DMS53 treated with DMSO at 0.1 percent for 48 hours (cell line): Measurements from ENCODE around the gene DNAJA4.
A peak's percentile ranks its signal among the peaks of the same experiment; 100 is the strongest.

Source experiments
- DNase-seq: peaks from one replicate; lab custom pipeline; 2025; ENCODE audit not compliant: unreplicated experiment; lab: John Stamatoyannopoulos, UW

Gene DNAJA4

DNA sequence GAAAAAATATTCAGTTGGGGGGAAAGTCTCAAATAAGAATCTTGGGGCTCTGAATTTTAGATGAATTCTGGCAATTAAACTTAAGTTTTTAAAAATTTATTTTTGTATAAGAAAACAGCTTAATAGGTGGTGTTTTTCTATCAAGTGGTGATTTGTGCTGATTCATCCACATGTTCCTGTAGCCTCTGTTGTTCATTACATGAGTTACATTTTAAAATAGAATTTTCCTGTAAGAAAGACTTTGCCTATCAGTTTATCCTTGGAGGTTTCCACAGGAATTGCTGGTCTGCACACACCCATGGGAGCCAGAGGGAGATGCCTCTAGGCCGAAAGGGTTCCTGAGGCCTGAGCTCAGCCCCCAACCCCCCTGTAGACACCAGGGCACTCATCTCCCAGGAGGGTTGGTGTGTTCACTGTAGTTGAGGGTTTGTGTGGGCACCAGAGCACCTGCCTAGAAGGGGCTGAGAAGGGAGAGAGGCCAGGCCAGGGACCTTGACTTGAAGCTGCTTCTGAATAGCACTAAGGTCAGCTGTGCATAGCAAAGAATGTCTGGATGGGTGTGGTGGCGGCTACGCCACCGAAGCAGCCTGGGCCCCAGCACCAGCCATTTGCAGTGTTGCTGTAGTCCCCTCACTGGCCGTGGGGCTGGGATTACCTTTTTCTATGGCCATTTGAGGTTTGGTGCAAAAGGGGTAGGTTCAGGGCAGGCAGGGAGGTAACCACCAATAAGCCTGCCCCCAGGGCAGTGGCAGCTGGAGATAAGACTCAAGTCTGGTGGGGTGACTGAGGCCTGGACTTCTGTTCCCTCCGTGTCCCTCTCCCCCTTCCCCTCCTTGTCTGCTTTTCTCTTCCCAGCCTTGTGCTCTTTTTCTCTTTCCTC is 11.9 kb downstream of the DNAJA4 start:
- DNase-seq, result no peak

DNA sequence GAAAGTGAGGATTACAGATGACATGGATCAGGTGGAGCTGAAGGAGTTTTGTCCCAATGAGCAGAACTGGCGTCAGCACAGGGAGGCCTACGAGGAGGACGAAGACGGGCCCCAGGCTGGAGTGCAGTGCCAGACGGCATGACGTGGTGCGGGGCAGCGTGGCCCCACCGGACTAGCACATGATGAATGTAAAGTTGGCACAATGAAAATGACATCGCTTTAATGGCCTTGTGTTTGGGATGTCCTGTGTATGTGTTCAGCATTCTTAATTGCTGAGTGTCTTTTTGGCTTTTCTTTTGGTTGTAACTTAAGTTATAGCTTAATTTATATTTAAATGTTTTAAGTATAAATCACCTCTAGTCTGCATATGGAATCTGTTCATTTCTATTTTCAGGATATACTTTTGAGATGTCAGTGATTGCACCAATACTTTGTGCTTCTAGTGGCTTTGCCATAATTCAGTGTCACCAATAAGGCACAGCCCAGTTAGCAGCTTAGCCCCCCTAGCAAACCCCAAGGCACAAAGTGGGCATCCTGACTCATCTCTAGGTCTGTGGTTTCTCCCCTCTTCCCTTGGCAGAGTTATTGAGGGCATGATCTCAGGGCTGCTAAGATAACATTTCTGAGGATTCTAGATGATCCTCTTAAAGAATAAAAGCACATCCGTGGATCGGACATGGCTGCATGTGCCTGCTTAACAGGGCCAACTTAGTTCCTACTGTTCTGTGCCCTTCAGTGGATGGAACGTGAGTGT is 16.1 kb downstream of the DNAJA4 start:
- no peak for DNase-seq

- no peak for DNase-seq
Measured at GRCh38 chr15:78282324-78282723, 18.0 kb downstream of the DNAJA4 start.

GRCh38 chr15:78284758-78285157 is 20.4 kb downstream of the DNAJA4 start:
- DNase-seq, result no peak

DNA sequence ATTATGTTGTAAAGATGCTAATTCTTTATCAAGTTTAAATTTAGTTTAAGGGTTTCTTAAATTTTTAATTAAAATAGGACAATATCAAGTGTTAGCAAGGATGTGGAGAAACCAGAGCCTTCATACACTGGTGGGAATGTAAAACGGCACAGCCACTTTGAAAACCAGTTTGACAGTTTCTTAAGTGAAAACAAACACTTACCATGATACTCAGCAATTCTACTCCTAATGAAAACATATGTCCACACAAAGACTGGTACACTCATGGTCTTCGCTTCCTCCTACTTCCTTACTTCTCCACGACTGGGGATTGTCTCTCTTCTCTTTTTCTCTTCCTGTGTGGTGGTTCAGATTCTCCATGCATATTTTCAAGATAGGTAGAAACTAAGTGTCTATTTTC is 25.9 kb downstream of the DNAJA4 start:
- DNase-seq, result peak; percentile 43

- no peak for DNase-seq
Measured at GRCh38 chr15:78291052-78291451, 26.7 kb downstream of the DNAJA4 start.

DNA sequence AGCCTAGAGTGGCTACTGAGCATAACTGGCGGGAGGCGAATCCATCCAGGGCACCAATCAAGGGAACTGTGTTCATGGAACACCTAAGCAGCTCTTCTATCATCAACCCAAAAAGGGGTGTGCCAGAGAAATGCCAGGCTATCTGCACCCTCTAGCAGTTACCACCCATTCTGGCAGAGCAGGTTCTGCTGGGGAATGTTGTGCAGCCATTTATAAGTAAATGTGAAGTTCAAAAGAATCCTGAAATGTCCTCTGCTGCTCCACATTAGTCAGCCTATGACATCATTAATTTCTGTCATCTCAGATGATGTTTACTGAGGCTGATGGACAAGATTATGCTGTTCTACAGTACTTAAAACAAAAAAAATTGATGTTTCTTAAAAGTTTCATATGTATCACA is 27.3 kb downstream of the DNAJA4 start:
- DNase-seq, result peak; percentile 19

GRCh38 chr15:78292219-78292618 is 27.9 kb downstream of the DNAJA4 start:
- no peak for DNase-seq

DNA sequence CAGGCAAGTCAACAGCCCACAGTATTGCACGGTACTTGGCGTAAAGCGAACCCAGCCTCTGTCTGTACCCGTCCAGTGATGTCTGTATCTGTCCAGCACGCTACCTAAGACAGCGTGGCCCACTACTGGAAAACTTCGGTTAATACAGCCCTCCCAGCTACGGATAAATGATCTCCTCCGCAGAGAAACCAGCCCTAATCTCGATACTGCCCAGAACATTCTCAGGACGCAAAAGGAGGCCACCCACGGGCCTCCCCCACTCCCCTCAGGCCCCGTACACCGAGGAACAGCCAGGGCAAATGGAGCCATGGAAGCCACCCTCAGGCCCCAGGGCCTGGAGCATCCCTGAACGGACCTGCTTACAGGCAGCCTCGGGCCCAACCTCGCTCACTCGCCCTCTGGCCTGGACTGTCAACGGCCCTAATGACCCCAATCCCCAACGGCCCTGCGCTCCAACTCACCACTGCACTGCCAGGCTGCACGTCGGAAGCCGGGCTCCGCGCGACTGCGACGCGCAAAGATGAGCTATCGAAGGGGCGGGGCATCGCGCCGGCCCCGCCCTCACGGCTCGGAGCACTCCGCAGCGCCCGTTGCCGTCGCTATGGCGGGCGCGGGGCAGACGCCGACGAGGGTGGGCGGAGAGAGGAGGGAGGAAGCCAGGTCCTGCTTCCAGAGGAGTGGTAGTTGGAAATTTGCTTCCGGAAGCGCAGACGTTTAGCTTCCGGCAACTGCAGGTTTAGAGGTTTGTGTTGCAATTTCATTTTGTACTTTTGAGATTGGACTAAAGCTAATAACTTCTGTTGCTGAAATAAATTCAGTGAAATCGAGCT is 35.0 kb downstream of the DNAJA4 start, which contains the start of gene SKIC8:
Gene SKIC8 (minus strand): TSS at position 509 of the 830 bp plus-strand sequence. CDS start 3,923 bp downstream, outside the sequence.
- peak; percentile 85 for DNase-seq

DNA sequence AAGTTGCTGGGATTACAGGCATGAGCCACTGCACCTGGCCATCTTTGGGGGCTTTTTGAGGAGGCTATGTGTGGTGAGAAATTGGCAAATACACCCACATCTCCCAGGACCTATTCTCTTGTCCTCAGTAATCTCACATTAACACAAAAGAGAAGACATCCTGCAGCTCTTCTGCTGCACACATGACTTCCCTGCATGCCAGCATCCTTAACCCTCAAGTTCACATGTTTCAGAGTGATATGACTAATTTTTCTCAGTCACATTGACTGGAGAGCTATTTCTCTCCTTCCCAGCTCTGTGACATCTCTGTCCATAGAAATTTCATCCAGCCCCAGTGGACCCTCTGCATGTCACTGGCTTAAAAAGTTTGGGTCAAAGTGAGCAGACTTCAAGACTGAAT is 37.0 kb downstream of the DNAJA4 start:
- DNase-seq, result no peak

DNA sequence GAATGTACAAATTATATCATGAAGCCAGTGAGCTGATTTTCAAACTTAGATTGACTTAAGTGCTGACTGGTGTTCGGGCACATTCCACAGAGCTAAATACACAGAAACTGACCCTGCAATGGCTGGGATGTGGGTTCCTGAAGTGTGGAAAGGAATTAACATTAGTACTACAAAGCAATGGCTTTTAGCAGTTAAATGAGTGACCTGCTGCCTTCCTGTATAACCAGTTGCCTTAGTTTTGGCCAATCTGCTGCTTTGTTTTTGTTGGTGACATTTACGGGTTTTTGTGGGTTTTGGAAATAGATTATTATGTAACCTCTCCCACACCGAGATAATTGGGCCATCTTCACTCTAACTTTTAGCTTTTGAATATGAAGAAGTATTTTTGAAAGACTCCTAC is 37.5 kb downstream of the DNAJA4 start:
- no peak for DNase-seq

GRCh38 chr15:78302579-78303312 is 38.4 kb downstream of the DNAJA4 start:
- no peak for DNase-seq

- no peak for DNase-seq
Measured at GRCh38 chr15:78304216-78305066, 40.1 kb downstream of the DNAJA4 start.

DNA sequence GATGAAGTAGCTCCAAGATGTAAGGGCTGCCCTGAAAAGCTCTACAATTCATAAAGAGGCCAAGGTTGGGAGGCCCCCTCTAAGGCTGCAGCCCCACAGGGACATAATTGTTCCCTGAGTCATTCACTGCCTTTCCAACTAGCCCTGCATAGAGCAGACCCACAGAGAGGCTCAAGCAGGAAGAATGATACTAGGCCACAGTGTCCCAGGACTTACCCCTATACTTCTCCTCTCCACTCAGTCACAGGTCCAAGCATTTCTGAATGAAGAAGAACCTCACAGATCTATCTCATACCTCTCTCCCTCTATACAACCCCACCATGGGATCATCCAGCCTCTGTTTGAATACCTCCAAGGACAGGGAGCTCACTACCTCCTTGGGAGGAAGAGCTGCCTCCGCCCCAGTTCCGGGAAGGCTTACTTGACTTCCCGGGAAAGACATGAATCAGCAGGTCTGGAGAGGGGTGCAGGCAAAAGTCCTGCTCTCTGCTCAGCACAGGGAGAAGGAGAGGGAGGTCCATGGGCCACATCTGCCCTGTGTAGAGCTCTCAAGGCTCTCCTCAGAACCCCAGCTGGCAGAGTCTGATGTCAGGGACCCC is 41.9 kb downstream of the DNAJA4 start:
- no peak for DNase-seq

DNA sequence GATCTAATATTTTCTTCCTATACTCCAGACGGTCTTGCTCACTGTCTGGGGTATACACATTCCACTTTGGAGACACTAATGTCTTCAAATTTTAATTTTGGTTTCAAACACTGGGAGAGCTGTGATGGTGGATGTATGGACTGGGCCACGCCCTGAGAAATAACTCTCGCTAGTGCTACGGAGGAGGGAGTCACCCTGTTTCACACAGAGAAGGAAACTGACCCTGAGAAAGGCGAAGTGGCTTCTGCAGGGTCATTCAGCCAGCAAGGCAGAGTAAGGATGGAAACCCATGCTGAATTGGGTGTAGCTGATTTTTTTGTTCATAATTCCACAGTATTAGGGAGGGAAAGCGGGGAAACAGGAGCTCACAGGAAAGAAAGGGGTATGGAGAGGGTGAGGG is 43.6 kb downstream of the DNAJA4 start:
- no peak for DNase-seq

- peak; percentile 22 for DNase-seq
Measured at GRCh38 chr15:78308422-78309032, 44.2 kb downstream of the DNAJA4 start.

GRCh38 chr15:78311292-78311691 is 46.9 kb downstream of the DNAJA4 start:
- no peak for DNase-seq

DNA sequence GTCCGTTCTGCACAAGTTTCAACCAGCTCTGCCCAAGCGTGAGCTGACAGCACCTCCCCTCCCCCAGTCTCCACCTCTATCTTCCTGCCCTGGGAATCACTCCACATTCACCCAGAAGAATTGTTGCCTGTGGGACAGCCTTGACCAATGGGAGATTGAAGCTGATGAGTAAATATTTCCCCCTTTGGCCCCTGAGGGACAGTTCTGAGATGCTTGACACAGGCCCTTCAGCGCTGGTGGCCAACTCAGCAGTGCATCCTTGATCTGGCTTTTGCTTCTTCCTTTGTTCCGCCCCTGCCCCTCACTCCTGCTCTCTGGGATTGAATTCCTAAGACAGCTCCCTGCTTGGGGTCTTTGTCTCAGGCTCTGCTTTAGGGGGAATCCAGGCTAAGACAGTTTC is 48.2 kb downstream of the DNAJA4 start:
- no peak for DNase-seq

GRCh38 chr15:78312957-78313356 is 48.6 kb downstream of the DNAJA4 start:
- DNase-seq, result no peak
